GM12878 (cell line): ENCODE data around the gene ATP6V0E1.

Source experiments
- ASH2L ChIP-seq: fragments of 300-600, 200-600 bp; sonication (generic); IDR thresholded peaks from 2 replicates; pipeline ENCODE4 v1.6.1; 2017; ENCODE audit warnings: low read depth, mild to moderate bottlenecking, borderline replicate concordance
- CBX3 ChIP-seq: fragments of 200-600 bp; sonication (generic); IDR thresholded peaks from 2 replicates; pipeline ENCODE4 v1.6.1; 2016; ENCODE audit warnings: low read depth, borderline replicate concordance
- CHD2 ChIP-seq: IDR thresholded peaks from 2 replicates; pipeline ENCODE4 v1.6.1; 2011; ENCODE audit warnings: low read depth, low read length, improper control_type of control experiment, borderline replicate concordance
- GABPA ChIP-seq: IDR thresholded peaks from 2 replicates; pipeline ENCODE4 v1.6.1; 2014; ENCODE audit warnings: antibody characterized with exemption, low read depth, mild to moderate bottlenecking, inconsistent platforms
- POLR2AphosphoS5 ChIP-seq: IDR thresholded peaks from 2 replicates; pipeline ENCODE4 v1.6.1; 2011; ENCODE audit warnings: mild to moderate bottlenecking, low read length, inconsistent platforms
- SIX5 ChIP-seq: IDR thresholded peaks from 2 replicates; pipeline ENCODE4 v1.6.1; 2011; ENCODE audit warnings: mild to moderate bottlenecking, low read depth, low read length, moderate library complexity; ENCODE audit not compliant: severe bottlenecking
- YY1 ChIP-seq: IDR thresholded peaks from 2 replicates; pipeline ENCODE4 v1.6.1; 2011; ENCODE audit warnings: low read depth, mild to moderate bottlenecking, low read length
- TF ChIP-seq, protein P1 (sequence below): IDR thresholded peaks from 2 replicates; pipeline ENCODE4 v1.6.1; 2012; ENCODE audit warnings: low read depth, low read length, improper control_type of control experiment
- TF ChIP-seq, protein P2 (sequence below): fragments of 450-650 bp; IDR thresholded peaks from 2 replicates; pipeline ENCODE4 v1.6.1; 2014; ENCODE audit warnings: mild to moderate bottlenecking
- TF ChIP-seq, protein P3 (sequence below): fragments of 450-650 bp; formaldehyde crosslinking; IDR thresholded peaks from 2 replicates; pipeline ENCODE4 v1.4.0; 2020; ENCODE audit warnings: mild to moderate bottlenecking, moderate library complexity

DNA sequence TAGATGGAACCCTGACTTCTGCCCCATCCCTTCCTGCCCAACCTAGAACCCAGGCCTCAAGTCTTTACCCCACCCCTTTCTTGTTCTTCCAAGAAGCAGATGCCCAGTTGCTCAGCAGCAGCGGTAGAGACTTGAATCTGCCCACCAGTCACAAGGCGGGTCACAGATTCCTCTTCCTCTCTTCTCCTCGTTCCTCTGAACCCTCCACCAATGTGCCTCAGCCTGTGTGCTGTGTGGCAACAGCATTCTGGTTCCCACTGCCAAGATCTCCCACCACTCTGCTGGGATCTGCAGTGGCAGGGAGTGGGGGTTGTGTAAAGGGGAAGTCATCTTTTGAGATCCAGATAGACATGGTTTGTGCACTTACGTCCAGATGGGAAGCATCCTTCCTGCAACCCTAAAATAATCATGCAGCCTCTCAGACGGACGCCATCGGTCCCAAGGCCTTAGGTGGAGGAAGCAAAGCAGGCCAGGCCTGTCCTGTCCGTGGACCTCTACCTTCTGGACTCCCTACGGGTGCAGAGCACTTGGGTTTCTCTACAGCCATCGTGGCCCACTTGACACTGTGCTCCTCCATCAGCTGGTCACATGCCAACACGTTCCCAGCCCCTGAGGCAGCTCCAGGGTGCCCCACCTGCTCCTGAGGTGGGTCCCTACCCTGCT, 32.1 kb upstream of the ATP6V0E1 start:
- TF ChIP-seq, protein P1, sequence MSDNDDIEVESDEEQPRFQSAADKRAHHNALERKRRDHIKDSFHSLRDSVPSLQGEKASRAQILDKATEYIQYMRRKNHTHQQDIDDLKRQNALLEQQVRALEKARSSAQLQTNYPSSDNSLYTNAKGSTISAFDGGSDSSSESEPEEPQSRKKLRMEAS: no peak
- TF ChIP-seq CHD2: no peak
- TF ChIP-seq, protein P2, sequence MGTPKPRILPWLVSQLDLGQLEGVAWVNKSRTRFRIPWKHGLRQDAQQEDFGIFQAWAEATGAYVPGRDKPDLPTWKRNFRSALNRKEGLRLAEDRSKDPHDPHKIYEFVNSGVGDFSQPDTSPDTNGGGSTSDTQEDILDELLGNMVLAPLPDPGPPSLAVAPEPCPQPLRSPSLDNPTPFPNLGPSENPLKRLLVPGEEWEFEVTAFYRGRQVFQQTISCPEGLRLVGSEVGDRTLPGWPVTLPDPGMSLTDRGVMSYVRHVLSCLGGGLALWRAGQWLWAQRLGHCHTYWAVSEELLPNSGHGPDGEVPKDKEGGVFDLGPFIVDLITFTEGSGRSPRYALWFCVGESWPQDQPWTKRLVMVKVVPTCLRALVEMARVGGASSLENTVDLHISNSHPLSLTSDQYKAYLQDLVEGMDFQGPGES: no peak
- no peak for TF ChIP-seq GABPA
- TF ChIP-seq CBX3: no peak
- TF ChIP-seq, protein P3, sequence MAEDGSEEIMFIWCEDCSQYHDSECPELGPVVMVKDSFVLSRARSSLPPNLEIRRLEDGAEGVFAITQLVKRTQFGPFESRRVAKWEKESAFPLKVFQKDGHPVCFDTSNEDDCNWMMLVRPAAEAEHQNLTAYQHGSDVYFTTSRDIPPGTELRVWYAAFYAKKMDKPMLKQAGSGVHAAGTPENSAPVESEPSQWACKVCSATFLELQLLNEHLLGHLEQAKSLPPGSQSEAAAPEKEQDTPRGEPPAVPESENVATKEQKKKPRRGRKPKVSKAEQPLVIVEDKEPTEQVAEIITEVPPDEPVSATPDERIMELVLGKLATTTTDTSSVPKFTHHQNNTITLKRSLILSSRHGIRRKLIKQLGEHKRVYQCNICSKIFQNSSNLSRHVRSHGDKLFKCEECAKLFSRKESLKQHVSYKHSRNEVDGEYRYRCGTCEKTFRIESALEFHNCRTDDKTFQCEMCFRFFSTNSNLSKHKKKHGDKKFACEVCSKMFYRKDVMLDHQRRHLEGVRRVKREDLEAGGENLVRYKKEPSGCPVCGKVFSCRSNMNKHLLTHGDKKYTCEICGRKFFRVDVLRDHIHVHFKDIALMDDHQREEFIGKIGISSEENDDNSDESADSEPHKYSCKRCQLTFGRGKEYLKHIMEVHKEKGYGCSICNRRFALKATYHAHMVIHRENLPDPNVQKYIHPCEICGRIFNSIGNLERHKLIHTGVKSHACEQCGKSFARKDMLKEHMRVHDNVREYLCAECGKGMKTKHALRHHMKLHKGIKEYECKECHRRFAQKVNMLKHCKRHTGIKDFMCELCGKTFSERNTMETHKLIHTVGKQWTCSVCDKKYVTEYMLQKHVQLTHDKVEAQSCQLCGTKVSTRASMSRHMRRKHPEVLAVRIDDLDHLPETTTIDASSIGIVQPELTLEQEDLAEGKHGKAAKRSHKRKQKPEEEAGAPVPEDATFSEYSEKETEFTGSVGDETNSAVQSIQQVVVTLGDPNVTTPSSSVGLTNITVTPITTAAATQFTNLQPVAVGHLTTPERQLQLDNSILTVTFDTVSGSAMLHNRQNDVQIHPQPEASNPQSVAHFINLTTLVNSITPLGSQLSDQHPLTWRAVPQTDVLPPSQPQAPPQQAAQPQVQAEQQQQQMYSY (CRISPR knock-in tag): no peak
- no peak for TF ChIP-seq ASH2L
- no peak for TF ChIP-seq YY1
- TF ChIP-seq SIX5: no peak
- TF ChIP-seq POLR2AphosphoS5: no peak
